ENCODE data around the gene PAQR5. TPM values are rescaled to one million over a fixed set of nuclear protein-coding genes. Genes with fewer than 3 reads are reported as not detected.

Gene PAQR5
- total and polyA plus RNA-seq, 2 donors (not counting 3 experiments of a cell fraction or from before 2014, with no cell fraction given), result 0.08 to 0.09 TPM

DNA sequence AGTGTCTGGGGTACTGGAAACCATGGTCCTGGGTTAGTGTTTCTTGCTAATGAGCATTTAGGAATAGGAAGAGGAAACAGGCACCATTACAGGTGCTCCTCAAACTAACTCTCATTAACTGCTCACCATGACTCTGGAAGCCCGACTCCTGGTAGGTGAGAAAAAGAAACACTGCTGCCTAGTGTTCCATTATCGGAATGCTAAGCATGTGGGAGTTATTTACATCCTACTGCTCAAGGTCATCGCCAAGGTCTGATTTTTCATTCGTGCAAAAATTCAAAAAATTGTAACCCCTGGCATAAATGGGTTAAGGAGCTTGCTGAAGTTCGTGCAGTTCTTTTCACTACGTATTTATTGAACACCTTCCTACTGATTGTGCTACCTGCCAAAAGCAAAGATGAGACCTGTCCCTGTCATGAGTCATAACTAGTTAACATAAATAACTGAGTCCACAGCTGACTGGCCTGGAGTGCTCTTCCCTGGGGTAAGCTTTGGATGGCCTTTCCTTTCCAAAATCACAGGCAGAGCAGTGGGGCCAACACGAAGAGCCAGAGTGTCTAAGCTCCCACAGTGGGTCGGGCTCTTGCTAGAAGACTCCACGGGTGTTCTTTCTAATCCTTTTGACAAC, 22.7 kb upstream of the PAQR5 start:
- Histone ChIP-seq H3K9me3 (replicated peaks; ENCODE audit: control insufficient read depth, insufficient read depth, low read length) (no peaks in the 10 kb centered on the region), H3K9me1 (replicated peaks; ENCODE audit: control insufficient read depth, extremely low read depth, insufficient read depth, low read length) (no peaks in the 10 kb centered on the region), H3K79me2 (ENCODE audit: control insufficient read depth, insufficient read depth, low read length) (no peaks in the 10 kb centered on the region), H2AFZ (ENCODE audit: low read depth, low read length) (no peak overlapping the region), H3K27ac (ENCODE audit: insufficient read depth, low read depth, low read length) (no peak overlapping the region), H4K20me1 (replicated peaks; ENCODE audit: control insufficient read depth, extremely low read depth, insufficient read depth, low read length) (no peaks in the 10 kb centered on the region), H3K9ac (replicated peaks; ENCODE audit: extremely low read depth, insufficient read depth, low read length) (no peak overlapping the region), H3K4me3 (replicated peaks in 1 of 3; ENCODE audit: insufficient read depth in 1 of 3, low read depth in 1 of 3, low read length in 3 of 3) (no peak overlapping the region), H3K27me3 (ENCODE audit: control insufficient read depth in 2 of 2, insufficient read depth in 2 of 2, low read length in 2 of 2) (no peaks in the 10 kb centered on the region), H3K4me1 (ENCODE audit: control insufficient read depth, extremely low read depth, insufficient read depth, low read length) (no peaks in the 10 kb centered on the region), H3K36me3 (ENCODE audit: control insufficient read depth in 2 of 2, extremely low read depth in 1 of 2, insufficient read depth in 2 of 2, low read length in 2 of 2) (no peaks in the 10 kb centered on the region), H3K4me2 (ENCODE audit: insufficient read depth, low read length) (no peak overlapping the region)
- no peak for TF ChIP-seq EZH2 (IDR thresholded peaks at IDR 0.05; ENCODE audit: borderline replicate concordance, low read depth, low read length, severe bottlenecking)
- no peak for TF ChIP-seq GATA2 (IDR thresholded peaks at IDR 0.05; ENCODE audit: insufficient read depth, insufficient read length, low read depth, low read length)
- no peak for TF ChIP-seq MYC (IDR thresholded peaks at IDR 0.05; ENCODE audit: low read depth, low read length)
- TF ChIP-seq POLR2A (IDR thresholded peaks at IDR 0.05; ENCODE audit: low read depth, low read length), result no peak
- TF ChIP-seq JUN (IDR thresholded peaks at IDR 0.05; ENCODE audit: borderline replicate concordance, insufficient read depth, insufficient read length, low read depth), result no peak
- TF ChIP-seq FOS (IDR thresholded peaks at IDR 0.05; ENCODE audit: borderline replicate concordance, insufficient read depth, low read length), result no peak
- TF ChIP-seq, protein P1, sequence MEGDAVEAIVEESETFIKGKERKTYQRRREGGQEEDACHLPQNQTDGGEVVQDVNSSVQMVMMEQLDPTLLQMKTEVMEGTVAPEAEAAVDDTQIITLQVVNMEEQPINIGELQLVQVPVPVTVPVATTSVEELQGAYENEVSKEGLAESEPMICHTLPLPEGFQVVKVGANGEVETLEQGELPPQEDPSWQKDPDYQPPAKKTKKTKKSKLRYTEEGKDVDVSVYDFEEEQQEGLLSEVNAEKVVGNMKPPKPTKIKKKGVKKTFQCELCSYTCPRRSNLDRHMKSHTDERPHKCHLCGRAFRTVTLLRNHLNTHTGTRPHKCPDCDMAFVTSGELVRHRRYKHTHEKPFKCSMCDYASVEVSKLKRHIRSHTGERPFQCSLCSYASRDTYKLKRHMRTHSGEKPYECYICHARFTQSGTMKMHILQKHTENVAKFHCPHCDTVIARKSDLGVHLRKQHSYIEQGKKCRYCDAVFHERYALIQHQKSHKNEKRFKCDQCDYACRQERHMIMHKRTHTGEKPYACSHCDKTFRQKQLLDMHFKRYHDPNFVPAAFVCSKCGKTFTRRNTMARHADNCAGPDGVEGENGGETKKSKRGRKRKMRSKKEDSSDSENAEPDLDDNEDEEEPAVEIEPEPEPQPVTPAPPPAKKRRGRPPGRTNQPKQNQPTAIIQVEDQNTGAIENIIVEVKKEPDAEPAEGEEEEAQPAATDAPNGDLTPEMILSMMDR (IDR thresholded peaks at IDR 0.05; ENCODE audit: extremely low read depth in 1 of 2, insufficient read depth in 1 of 2, low read depth in 1 of 2, low read length in 2 of 2), result no peak
- ChIA-PET POLR2A (no interaction called here), CTCF (interaction anchor here (1.8 to 2.8 kb wide), 2 partner anchors 11 to 13 kb away, joined by 6 to 7 read pairs; no protein-coding TSS in a partner anchor)
- dilution Hi-C loops (cut with MboI; ENCODE audit: extremely low pct_ligation_motif_present, low sequenced_read_pairs), result no loop called here
- BruUV-seq (replicated peaks), result no TSS peak
- DNase-seq (ENCODE audit: low read depth, low spot score), result no peak
- no peak for FAIRE-seq
- intact Hi-C loops (cut with micrococcal nuclease), result no loop called here

All from endothelial cell of umbilical vein (primary cell).